Skeletal muscle satellite cell (primary cell): Measurements from ENCODE around the gene CYP2A13.
"Not testable (repeated sequence)": the region's sequence is repeated elsewhere in the genome, so short reads cannot be mapped to it uniquely, and the experiment has no call there.

Experiments used
- H3K27me3 ChIP-seq: 2 replicates; pipeline ENCODE4 v1.7.0; 2013; ENCODE audit warnings: low read length; ENCODE audit not compliant: control insufficient read depth, insufficient read depth
- H3K36me3 ChIP-seq: 2 replicates; pipeline ENCODE4 v1.7.0; 2013; ENCODE audit warnings: mild to moderate bottlenecking, control low read depth, low read length; ENCODE audit not compliant: insufficient read depth
- H3K4me1 ChIP-seq: 2 replicates; pipeline ENCODE4 v1.7.0; 2013; ENCODE audit warnings: low read length; ENCODE audit not compliant: control insufficient read depth, insufficient read depth
- H3K4me2 ChIP-seq: 2 replicates; pipeline ENCODE4 v1.7.0; 2013; ENCODE audit warnings: mild to moderate bottlenecking, low read length
- H3K4me3 ChIP-seq: 2 replicates; pipeline ENCODE4 v1.7.0; 2013; ENCODE audit warnings: low read length
- H3K9ac ChIP-seq: 2 replicates; pipeline ENCODE4 v1.7.0; 2013; ENCODE audit warnings: mild to moderate bottlenecking, low read depth, low read length, moderate library complexity
- H3K9me3 ChIP-seq: replicated peaks from 2 replicates; pipeline ENCODE4 v1.7.0; 2013; ENCODE audit warnings: mild to moderate bottlenecking, control low read depth, low read length

CYP2A13 gene

GRCh38 chr19:41122846-41123245 lies 34.6 kb downstream of the CYP2A13 start:
- H3K4me2 ChIP-seq, H3K27me3 ChIP-seq, H3K9me3 ChIP-seq, H3K36me3 ChIP-seq, H3K4me1 ChIP-seq, H3K4me3 ChIP-seq, H3K9ac ChIP-seq: not testable (repeated sequence)

- H3K9ac ChIP-seq: no peak overlapping the region
- H3K4me1 ChIP-seq: peaks cover 3% of the 10 kb centered on the region
- H3K27me3 ChIP-seq: peaks cover 3% of the 10 kb centered on the region
- no peaks in the 10 kb centered on the region for H3K9me3 ChIP-seq
- H3K4me2 ChIP-seq: no peak overlapping the region
- H3K36me3 ChIP-seq: no peaks in the 10 kb centered on the region
- no peak overlapping the region for H3K4me3 ChIP-seq
These were observed 35.6 kb downstream of the CYP2A13 start for GRCh38 chr19:41123716-41124294.

GRCh38 chr19:41126765-41127203 lies 38.5 kb downstream of the CYP2A13 start:
- peaks cover 14% of the 10 kb centered on the region for H3K27me3 ChIP-seq
- not testable (repeated sequence) for H3K4me1 ChIP-seq, H3K4me2 ChIP-seq, H3K9ac ChIP-seq, H3K9me3 ChIP-seq, H3K4me3 ChIP-seq, H3K36me3 ChIP-seq

- H3K27me3 ChIP-seq: peaks cover 17% of the 10 kb centered on the region
- H3K4me1 ChIP-seq, H3K9ac ChIP-seq, H3K36me3 ChIP-seq, H3K4me2 ChIP-seq, H3K9me3 ChIP-seq, H3K4me3 ChIP-seq: not testable (repeated sequence)
These were observed 39.1 kb downstream of the CYP2A13 start for GRCh38 chr19:41127362-41127761.

GRCh38 chr19:41127801-41128300 lies 39.6 kb downstream of the CYP2A13 start:
- not testable (repeated sequence) for H3K4me1 ChIP-seq, H3K9ac ChIP-seq, H3K36me3 ChIP-seq, H3K9me3 ChIP-seq
- H3K4me2 ChIP-seq: peak overlapping the region; percentile 74
- peaks cover 21% of the 10 kb centered on the region for H3K27me3 ChIP-seq
- peak overlapping the region; percentile 59 for H3K4me3 ChIP-seq

- Histone ChIP-seq H3K4me3 (no peak overlapping the region), H3K27me3 (peaks cover 22% of the 10 kb centered on the region)
These were observed 40.4 kb downstream of the CYP2A13 start for GRCh38 chr19:41128692-41129091.

GRCh38 chr19:41131186-41131585 lies 42.9 kb downstream of the CYP2A13 start:
- peaks cover 26% of the 10 kb centered on the region for H3K27me3 ChIP-seq
- no peaks in the 10 kb centered on the region for H3K9me3 ChIP-seq
- H3K36me3 ChIP-seq: no peaks in the 10 kb centered on the region
- H3K4me1 ChIP-seq: peaks cover 3% of the 10 kb centered on the region
- H3K9ac ChIP-seq: no peak overlapping the region
- H3K4me3 ChIP-seq: no peak overlapping the region
- H3K4me2 ChIP-seq: no peak overlapping the region

More at GRCh38 chr19:41128692-41129091, 40.4 kb downstream of the CYP2A13 start:
- no peaks in the 10 kb centered on the region for H3K9me3 ChIP-seq
- H3K4me2 ChIP-seq: no peak overlapping the region
- peaks cover 3% of the 10 kb centered on the region for H3K4me1 ChIP-seq
- H3K36me3 ChIP-seq: no peaks in the 10 kb centered on the region
- no peak overlapping the region for H3K9ac ChIP-seq

GRCh38 chr19:41133260-41133659 lies 45.0 kb downstream of the CYP2A13 start:
- Histone ChIP-seq H3K9ac (no peak overlapping the region), H3K4me3 (no peak overlapping the region), H3K9me3 (no peaks in the 10 kb centered on the region), H3K27me3 (peaks cover 26% of the 10 kb centered on the region), H3K4me1 (no peaks in the 10 kb centered on the region), H3K4me2 (no peak overlapping the region), H3K36me3 (no peaks in the 10 kb centered on the region)

- Histone ChIP-seq H3K4me1 (no peaks in the 10 kb centered on the region), H3K36me3 (no peaks in the 10 kb centered on the region), H3K9me3 (no peaks in the 10 kb centered on the region), H3K27me3 (peaks cover 22% of the 10 kb centered on the region), H3K9ac (no peak overlapping the region), H3K4me3 (no peak overlapping the region), H3K4me2 (no peak overlapping the region)
These were observed 46.4 kb downstream of the CYP2A13 start for GRCh38 chr19:41134616-41135015.

GRCh38 chr19:41135390-41136384 lies 47.4 kb downstream of the CYP2A13 start:
- H3K9ac ChIP-seq, H3K4me1 ChIP-seq, H3K9me3 ChIP-seq, H3K36me3 ChIP-seq: not testable (repeated sequence)
- Histone ChIP-seq H3K4me2 (peak overlapping the region; percentile 71), H3K27me3 (peaks cover 22% of the 10 kb centered on the region), H3K4me3 (peak overlapping the region; percentile 64)

GRCh38 chr19:41136636-41137455 lies 48.6 kb downstream of the CYP2A13 start:
- H3K4me3 ChIP-seq: no peak overlapping the region
- no peak overlapping the region for H3K9ac ChIP-seq
- no peaks in the 10 kb centered on the region for H3K4me1 ChIP-seq

More at GRCh38 chr19:41136636-41137455, 48.6 kb downstream of the CYP2A13 start:
- Histone ChIP-seq H3K4me2 (no peak overlapping the region), H3K27me3 (peaks cover 16% of the 10 kb centered on the region), H3K9me3 (no peaks in the 10 kb centered on the region), H3K36me3 (no peaks in the 10 kb centered on the region)
